Measurements from ENCODE around the gene BAIAP2. TPM values are rescaled to one million over a fixed set of nuclear protein-coding genes. Genes with fewer than 3 reads are reported as not detected.

The BAIAP2 gene
- total RNA-seq, 1 donor from 2014 or later: 48.7 TPM

DNA sequence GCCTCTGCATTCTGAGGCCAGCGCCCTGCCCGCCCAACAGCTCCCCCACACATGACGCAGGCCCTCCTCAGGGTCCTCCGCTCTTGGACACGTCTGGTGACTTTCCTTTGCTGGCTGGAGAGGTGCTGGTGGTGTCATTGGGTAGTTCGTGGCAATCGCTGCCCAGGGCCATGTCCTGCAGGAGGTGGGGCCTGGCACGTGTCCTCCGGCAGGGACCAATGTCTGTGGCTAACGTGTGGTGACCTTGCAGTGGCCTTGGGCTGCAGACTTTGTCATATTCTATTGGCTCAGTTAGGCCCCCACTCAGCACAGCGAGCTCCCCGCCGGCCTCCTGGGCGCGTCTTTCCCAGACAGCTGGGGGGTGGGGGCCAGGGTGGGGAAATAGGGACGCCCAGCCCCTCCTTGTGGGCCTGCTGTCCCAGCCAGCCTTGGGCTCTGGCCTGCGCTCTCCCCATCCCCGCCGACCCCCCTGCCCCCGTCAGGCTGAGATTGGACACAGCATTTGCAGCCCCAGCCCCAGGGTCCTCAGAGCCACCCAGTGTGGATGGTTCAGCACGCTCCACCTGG, 78.3 kb downstream of the BAIAP2 start:
- FAIRE-seq: peak; percentile 40
- H3K36me3 ChIP-seq (ENCODE audit: control insufficient read depth, insufficient read depth, low read length): peaks cover 21% of the 10 kb centered on the region
- TF ChIP-seq, protein P1, sequence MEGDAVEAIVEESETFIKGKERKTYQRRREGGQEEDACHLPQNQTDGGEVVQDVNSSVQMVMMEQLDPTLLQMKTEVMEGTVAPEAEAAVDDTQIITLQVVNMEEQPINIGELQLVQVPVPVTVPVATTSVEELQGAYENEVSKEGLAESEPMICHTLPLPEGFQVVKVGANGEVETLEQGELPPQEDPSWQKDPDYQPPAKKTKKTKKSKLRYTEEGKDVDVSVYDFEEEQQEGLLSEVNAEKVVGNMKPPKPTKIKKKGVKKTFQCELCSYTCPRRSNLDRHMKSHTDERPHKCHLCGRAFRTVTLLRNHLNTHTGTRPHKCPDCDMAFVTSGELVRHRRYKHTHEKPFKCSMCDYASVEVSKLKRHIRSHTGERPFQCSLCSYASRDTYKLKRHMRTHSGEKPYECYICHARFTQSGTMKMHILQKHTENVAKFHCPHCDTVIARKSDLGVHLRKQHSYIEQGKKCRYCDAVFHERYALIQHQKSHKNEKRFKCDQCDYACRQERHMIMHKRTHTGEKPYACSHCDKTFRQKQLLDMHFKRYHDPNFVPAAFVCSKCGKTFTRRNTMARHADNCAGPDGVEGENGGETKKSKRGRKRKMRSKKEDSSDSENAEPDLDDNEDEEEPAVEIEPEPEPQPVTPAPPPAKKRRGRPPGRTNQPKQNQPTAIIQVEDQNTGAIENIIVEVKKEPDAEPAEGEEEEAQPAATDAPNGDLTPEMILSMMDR (IDR thresholded peaks at IDR 0.05; ENCODE audit: insufficient read depth, low read length, severe bottlenecking): no peak

DNA sequence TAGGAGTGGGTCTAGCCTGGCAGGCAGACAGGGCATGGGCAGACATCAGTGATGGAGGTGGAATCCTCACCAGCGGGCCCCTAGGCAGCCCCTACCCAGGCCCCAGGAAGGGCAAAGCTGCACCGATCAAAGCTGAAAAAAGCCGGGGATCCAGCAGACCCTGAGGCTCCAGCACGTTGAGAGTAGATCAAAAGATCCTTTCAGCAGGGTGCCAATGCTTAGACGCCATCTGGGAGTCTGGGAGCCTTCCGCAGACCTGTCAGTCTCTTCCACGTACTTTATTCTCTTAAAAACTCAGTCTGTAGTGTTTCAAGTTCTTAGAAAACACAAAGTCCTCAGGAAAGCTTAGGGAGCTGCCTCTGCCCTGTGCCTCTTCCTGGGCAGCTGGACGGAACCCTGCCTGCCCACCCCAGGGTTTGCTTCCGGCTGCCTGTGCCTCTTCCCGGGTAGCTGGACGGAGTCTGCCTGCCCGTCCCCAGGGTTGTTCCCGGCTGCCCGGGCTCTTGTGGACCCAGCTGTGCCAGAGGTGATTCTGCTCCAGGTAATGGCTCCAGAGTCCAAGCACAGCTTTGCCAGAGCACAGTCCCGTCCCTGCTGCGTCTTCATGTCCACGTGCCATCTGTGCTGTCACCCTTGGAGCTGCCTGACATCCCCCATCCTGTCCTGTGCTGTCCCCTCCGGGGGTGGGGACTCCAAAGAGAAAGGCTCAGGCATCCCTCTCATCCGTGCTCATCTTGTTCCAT, 79.6 kb downstream of the BAIAP2 start:
- H3K27me3 ChIP-seq (ENCODE audit: control insufficient read depth, insufficient read depth, low read length): no peaks in the 10 kb centered on the region
- no peak for DNase-seq (ENCODE audit: low read depth)
- no peak overlapping the region for H3K4me3 ChIP-seq (ENCODE audit: low read depth, low read length)
- H3K36me3 ChIP-seq (ENCODE audit: control insufficient read depth, insufficient read depth, low read length): peaks cover 11% of the 10 kb centered on the region
- FAIRE-seq: no peak
- TF ChIP-seq, protein P1 (IDR thresholded peaks at IDR 0.05; ENCODE audit: insufficient read depth, low read length, severe bottlenecking): no peak

More for the DNA sequence above, 78.3 kb downstream of the BAIAP2 start:
- Histone ChIP-seq H3K4me3 (ENCODE audit: low read depth, low read length) (no peak overlapping the region), H3K27me3 (ENCODE audit: control insufficient read depth, insufficient read depth, low read length) (no peaks in the 10 kb centered on the region)
- DNase-seq (ENCODE audit: low read depth): no peak

DNA sequence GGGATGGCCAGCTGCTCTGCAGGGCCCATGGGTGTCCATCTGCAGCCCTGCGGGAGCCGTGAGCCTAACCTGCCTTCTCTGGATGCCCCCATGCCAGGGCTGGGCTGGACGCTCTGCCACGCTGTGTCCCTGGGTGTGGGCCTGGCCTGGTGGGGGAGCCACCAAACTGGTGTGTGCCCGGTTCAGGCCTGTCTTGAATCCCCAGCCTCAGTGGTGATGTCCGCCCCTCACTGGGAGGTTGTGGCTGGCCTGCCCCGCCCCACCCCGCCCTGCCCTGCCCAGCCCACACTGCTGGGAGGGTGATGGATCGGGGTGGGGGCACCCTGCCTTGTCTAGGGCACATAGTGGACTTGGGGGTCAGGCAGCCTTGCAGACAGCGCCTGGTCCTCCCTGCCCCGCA, 80.3 kb downstream of the BAIAP2 start:
- Histone ChIP-seq H3K27me3 (ENCODE audit: control insufficient read depth, insufficient read depth, low read length) (no peaks in the 10 kb centered on the region), H3K4me3 (ENCODE audit: low read depth, low read length) (no peak overlapping the region), H3K36me3 (ENCODE audit: control insufficient read depth, insufficient read depth, low read length) (peaks cover 10% of the 10 kb centered on the region)
- no peak for FAIRE-seq
- TF ChIP-seq, protein P1 (IDR thresholded peaks at IDR 0.05; ENCODE audit: insufficient read depth, low read length, severe bottlenecking): no peak
- no peak for DNase-seq (ENCODE audit: low read depth)

DNA sequence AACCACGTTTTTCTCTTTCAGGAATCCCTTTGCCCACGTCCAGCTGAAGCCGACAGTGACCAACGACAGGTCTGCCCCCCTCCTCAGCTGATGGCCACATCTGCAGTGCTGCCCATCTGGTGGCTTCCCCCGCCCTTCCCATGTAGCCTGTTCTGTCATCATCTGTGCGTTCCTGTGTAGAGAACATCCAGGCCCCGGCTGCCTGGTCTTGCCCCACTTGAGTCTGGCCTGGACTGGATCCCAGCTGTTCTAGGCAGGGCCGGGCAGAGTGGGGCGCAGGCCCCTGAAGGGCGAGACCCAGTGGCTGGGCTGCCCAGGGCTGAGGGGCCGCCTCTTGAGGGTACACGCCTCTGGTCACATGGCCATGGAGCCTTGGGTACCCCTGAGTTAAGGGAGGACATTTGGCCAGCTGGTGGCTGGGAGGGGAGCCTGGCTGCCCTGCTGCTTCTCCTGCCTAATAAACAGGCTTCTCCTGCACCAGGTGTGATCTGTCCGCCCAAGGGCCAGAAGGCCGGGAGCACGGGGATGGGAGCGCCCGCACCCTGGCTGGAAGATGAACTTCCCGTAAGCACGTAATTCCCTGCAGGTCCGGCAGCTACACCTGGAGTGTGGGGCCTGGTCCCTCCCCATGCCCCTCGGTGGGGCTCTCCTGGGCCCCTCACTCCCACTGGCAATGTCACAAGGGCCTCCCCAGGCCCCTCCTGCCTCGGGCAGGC, 81.0 kb downstream of the BAIAP2 start:
- H3K27me3 ChIP-seq (ENCODE audit: control insufficient read depth, insufficient read depth, low read length): no peaks in the 10 kb centered on the region
- FAIRE-seq: no peak
- peaks cover 5% of the 10 kb centered on the region for H3K36me3 ChIP-seq (ENCODE audit: control insufficient read depth, insufficient read depth, low read length)
- DNase-seq (ENCODE audit: low read depth): no peak
- no peak overlapping the region for H3K4me3 ChIP-seq (ENCODE audit: low read depth, low read length)
- TF ChIP-seq, protein P1 (IDR thresholded peaks at IDR 0.05; ENCODE audit: insufficient read depth, low read length, severe bottlenecking): no peak

DNA sequence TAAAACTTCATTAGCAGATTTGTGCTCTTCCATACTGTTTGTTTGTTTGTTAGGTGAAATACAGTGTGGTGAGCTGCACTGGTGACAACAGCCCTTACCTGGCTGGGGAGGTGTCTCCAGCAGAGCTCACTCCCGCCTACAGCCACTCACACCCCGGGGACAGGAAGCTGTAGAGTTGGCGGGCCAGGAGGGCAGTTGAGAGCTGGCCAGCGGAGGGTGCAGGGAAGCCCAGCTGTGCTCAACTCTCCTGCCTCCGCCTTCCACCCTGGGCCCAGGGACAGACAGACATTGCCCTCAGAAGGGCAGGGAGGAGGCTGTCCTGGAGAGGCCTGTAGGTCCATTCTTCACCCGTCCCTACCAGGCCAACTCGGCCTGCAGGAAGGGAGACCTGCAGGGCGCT, 81.8 kb downstream of the BAIAP2 start:
- Histone ChIP-seq H3K4me3 (ENCODE audit: low read depth, low read length) (no peak overlapping the region), H3K27me3 (ENCODE audit: control insufficient read depth, insufficient read depth, low read length) (no peaks in the 10 kb centered on the region), H3K36me3 (ENCODE audit: control insufficient read depth, insufficient read depth, low read length) (peaks cover 5% of the 10 kb centered on the region)
- TF ChIP-seq, protein P1 (IDR thresholded peaks at IDR 0.05; ENCODE audit: insufficient read depth, low read length, severe bottlenecking): no peak
- DNase-seq (ENCODE audit: low read depth) (no peak), FAIRE-seq (no peak)

Measured in bronchial epithelial cell (primary cell).